Uterus (tissue), 4 donors: ENCODE results near the gene HOXD8. TPM values are rescaled to one million over a fixed set of nuclear protein-coding genes. Genes with fewer than 3 reads are reported as not detected.
A peak's percentile ranks its signal among the peaks of the same experiment; 100 is the strongest.

ENCODE experiments used
- DNase-seq, 2 donors: peaks; one replicate each; pipeline ENCODE4 v3.0.0-alpha.2; 2019 to 2020
- H3K27ac ChIP-seq, 2 donors: fragments of 200-600 bp; sonication (generic); 1 replicate in 1 of 2; 2 replicates in 1 of 2; pipeline ENCODE4 v1.5.1; 2016 to 2018
- H3K27me3 ChIP-seq, 2 donors: fragments of 200-600 bp; sonication (generic); one replicate each; pipeline ENCODE4 v1.5.1; 2018 to 2019; ENCODE audit warnings: control low read depth in 1 of 2
- H3K36me3 ChIP-seq, 2 donors: fragments of 200-600 bp; sonication (generic); one replicate each; pipeline ENCODE4 v1.5.1; 2019; ENCODE audit warnings: control low read depth in 1 of 2
- H3K4me1 ChIP-seq, 2 donors: fragments of 200-600 bp; sonication (generic); one replicate each; pipeline ENCODE4 v1.5.1; 2018 to 2019; ENCODE audit warnings: control low read depth in 1 of 2
- H3K4me3 ChIP-seq, 2 donors: fragments of 200-600 bp; sonication (generic); 1 replicate in 1 of 2; 2 replicates in 1 of 2; pipeline ENCODE4 v1.5.1; 2018 to 2019; ENCODE audit warnings: mild to moderate bottlenecking in 1 of 2
- H3K9me3 ChIP-seq, 2 donors: fragments of 200-600 bp; sonication (generic); one replicate each; pipeline ENCODE4 v1.5.1; 2019; ENCODE audit warnings: control low read depth in 1 of 2
- CTCF ChIP-seq, 4 experiments: fragments of 200-600 bp in 2 of 4; fragments of 450-650 bp in 2 of 4; sonication (generic) in 2 of 4; IDR thresholded peaks; one replicate each; pipeline ENCODE4 v1.5.1; 2016 to 2019; ENCODE audit warnings: antibody characterized with exemption in 4 of 4, mild to moderate bottlenecking in 2 of 4, moderate library complexity in 1 of 4
- POLR2A ChIP-seq, 2 donors: fragments of 450-650 bp; IDR thresholded peaks; one replicate each; pipeline ENCODE4 v1.6.1; 2016; ENCODE audit warnings: antibody characterized with exemption in 2 of 2, mild to moderate bottlenecking in 1 of 2, moderate library complexity in 1 of 2
- intact Hi-C: fragments of 100-400 bp; cut with DNase I; formaldehyde crosslinking; loops from one replicate; pipeline ENCODE4 v1.15.1; 2023; ENCODE audit warnings: low total_unique reads
- total RNA-seq, 4 donors: library from RNA; depleted of rRNA in 3 of 4; stranded (reverse); fragments of >200 nt in 3 of 4; gene quantifications; one replicate each; pipeline versions ENCODE4 v1.1.0 to v1.2.4, GENCODE V29; 2014 to 2023
- donor health status: DM: yes; HTN: yes; CAD: no.

HOXD8 gene
- total RNA-seq, 4 donors from 2014 or later: 25.8 to 75.6 (median 48.0) TPM

- intact Hi-C loops: no loop called here
- Histone ChIP-seq H3K36me3 (no peaks in the 10 kb centered on the region), H3K9me3 (no peaks in the 10 kb centered on the region), H3K4me1 (no peaks in the 10 kb centered on the region), H3K27ac (peak overlapping the region; percentile 98 to 99), H3K27me3 (no peaks in the 10 kb centered on the region), H3K4me3 (peak overlapping the region; percentile 43 to 51)
- TF ChIP-seq POLR2A (IDR thresholded peaks at IDR 0.05) (peak in 1 of 2 donors; percentile 3), CTCF (IDR thresholded peaks at IDR 0.05) (no peak)
- no peak for DNase-seq
These were observed 11.6 kb upstream of the HOXD8 start for GRCh38 chr2:176117823-176118371.

GRCh38 chr2:176118601-176119339 is 10.7 kb upstream of the HOXD8 start:
- H3K27me3 ChIP-seq: no peaks in the 10 kb centered on the region
- intact Hi-C loops: no loop called here

GRCh38 chr2:176120364-176121189 is 8.9 kb upstream of the HOXD8 start:
- peak in 1 of 2 donors; percentile 52 for DNase-seq
- peak overlapping the region; percentile 98 to 99 for H3K27ac ChIP-seq
- H3K9me3 ChIP-seq: no peaks in the 10 kb centered on the region
- H3K4me1 ChIP-seq: no peaks in the 10 kb centered on the region
- no peaks in the 10 kb centered on the region for H3K36me3 ChIP-seq
- TF ChIP-seq POLR2A (IDR thresholded peaks at IDR 0.05) (no peak), CTCF (IDR thresholded peaks at IDR 0.05) (peak in 3 of 4 experiments; percentile 10 to 31 (median 11))
- no peaks in the 10 kb centered on the region for H3K27me3 ChIP-seq
- intact Hi-C loops: loop anchor here (10.0 kb wide), 2 partner anchors 694 to 1144 kb away; partner anchors contain the start of gene NFE2L2
- peak overlapping the region; percentile 51 to 78 for H3K4me3 ChIP-seq

More at GRCh38 chr2:176118601-176119339, 10.7 kb upstream of the HOXD8 start:
- H3K36me3 ChIP-seq: no peaks in the 10 kb centered on the region
- TF ChIP-seq POLR2A (IDR thresholded peaks at IDR 0.05): peak; percentile 46 to 66
- peak; percentile 66 to 76 (median 71) for TF ChIP-seq CTCF (IDR thresholded peaks at IDR 0.05)
- peak; percentile 76 to 95 for DNase-seq
- H3K9me3 ChIP-seq: no peaks in the 10 kb centered on the region
- no peaks in the 10 kb centered on the region for H3K4me1 ChIP-seq
- H3K27ac ChIP-seq: peak overlapping the region; percentile 98 to 99
- H3K4me3 ChIP-seq: peak overlapping the region; percentile 43 to 51

GRCh38 chr2:176121190-176122051 is 8.1 kb upstream of the HOXD8 start:
- H3K27me3 ChIP-seq: no peaks in the 10 kb centered on the region
- H3K4me3 ChIP-seq: peak overlapping the region; percentile 51 to 78
- no peaks in the 10 kb centered on the region for H3K36me3 ChIP-seq
- peak; percentile 24 to 37 for DNase-seq
- intact Hi-C loops: loop anchor here (10.0 kb wide), 2 partner anchors 693 to 1143 kb away; partner anchors contain the start of gene NFE2L2
- peak overlapping the region; percentile 98 to 99 for H3K27ac ChIP-seq
- TF ChIP-seq CTCF (IDR thresholded peaks at IDR 0.05): no peak
- TF ChIP-seq POLR2A (IDR thresholded peaks at IDR 0.05): no peak
- H3K4me1 ChIP-seq: no peaks in the 10 kb centered on the region
- H3K9me3 ChIP-seq: no peaks in the 10 kb centered on the region
